ENCODE results near the gene OPN5.

Gene OPN5

DNA sequence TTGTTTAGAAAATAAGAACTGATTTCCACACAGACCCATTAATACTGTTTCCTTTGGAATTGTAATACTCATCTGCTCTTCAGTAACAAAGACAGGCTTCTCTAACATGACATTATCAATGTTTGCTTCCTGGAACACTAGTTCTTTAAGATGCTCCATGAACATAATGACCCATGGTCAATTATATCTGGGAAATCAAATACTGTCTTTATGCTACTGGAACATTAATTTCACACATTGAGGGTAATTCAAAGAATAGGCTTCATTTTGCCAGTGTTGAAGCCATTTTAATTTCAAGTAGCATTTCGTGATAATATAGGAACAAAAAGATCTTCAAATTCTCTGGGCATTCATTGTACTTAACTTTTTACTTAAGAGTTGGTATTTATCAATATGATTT is 80.9 kb downstream of the OPN5 start:
- no peaks in the 10 kb centered on the region for H3K27me3 ChIP-seq (ENCODE audit: insufficient read depth, low read depth, severe bottlenecking)
- no peak for DNase-seq
- no peak overlapping the region for H3K27ac ChIP-seq
- H3K9me3 ChIP-seq (ENCODE audit: severe bottlenecking) = no peaks in the 10 kb centered on the region
- TF ChIP-seq, protein P1, sequence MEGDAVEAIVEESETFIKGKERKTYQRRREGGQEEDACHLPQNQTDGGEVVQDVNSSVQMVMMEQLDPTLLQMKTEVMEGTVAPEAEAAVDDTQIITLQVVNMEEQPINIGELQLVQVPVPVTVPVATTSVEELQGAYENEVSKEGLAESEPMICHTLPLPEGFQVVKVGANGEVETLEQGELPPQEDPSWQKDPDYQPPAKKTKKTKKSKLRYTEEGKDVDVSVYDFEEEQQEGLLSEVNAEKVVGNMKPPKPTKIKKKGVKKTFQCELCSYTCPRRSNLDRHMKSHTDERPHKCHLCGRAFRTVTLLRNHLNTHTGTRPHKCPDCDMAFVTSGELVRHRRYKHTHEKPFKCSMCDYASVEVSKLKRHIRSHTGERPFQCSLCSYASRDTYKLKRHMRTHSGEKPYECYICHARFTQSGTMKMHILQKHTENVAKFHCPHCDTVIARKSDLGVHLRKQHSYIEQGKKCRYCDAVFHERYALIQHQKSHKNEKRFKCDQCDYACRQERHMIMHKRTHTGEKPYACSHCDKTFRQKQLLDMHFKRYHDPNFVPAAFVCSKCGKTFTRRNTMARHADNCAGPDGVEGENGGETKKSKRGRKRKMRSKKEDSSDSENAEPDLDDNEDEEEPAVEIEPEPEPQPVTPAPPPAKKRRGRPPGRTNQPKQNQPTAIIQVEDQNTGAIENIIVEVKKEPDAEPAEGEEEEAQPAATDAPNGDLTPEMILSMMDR (IDR thresholded peaks at IDR 0.05; ENCODE audit: low read depth, low read length) = no peak
- H3K36me3 ChIP-seq = no peaks in the 10 kb centered on the region
- no peak overlapping the region for H3K4me3 ChIP-seq (ENCODE audit: low read depth, low read length)

DNA sequence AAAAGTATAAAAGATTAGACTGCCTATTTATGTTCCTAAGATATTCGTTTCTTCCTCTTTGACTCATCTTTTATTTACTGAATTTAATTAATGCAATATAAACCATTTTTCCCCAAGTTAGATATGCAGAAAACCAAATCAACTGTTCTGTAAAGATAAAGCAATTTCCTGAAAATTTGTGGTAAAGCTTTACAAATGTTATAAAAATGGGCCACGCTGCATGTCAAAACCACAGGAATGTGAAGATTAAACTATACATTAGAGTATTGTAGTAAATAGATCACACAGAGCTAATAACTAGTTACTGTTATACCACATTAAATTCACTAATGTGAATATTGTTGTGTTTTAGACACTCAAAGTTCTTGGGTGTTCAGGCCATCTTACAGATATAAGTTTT is 83.4 kb downstream of the OPN5 start:
- Histone ChIP-seq H3K27ac (no peak overlapping the region), H3K36me3 (no peaks in the 10 kb centered on the region), H3K9me3 (ENCODE audit: severe bottlenecking) (no peaks in the 10 kb centered on the region), H3K27me3 (ENCODE audit: insufficient read depth, low read depth, severe bottlenecking) (no peaks in the 10 kb centered on the region), H3K4me3 (ENCODE audit: low read depth, low read length) (no peak overlapping the region)
- TF ChIP-seq, protein P1 (IDR thresholded peaks at IDR 0.05; ENCODE audit: low read depth, low read length) = no peak
- no peak for DNase-seq

DNA sequence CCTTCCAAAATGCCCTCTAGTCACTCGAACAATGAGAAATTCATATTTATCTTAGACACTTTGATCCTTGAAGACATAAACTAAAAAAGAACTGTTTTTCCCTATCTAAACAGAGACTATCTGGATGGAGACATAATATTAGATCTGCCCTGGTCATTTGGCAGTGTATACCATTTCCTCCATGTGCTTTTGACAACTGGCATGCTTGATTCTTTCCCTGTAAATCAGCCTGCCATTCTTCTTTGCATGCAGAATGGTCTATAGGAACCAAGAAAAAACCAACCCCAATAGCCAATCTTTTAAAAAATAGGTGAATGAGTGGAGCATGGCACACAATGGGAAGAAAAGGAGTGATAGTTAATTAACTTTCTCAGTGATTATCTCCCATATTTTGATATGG is 93.8 kb downstream of the OPN5 start:
- H3K27me3 ChIP-seq (ENCODE audit: insufficient read depth, low read depth, severe bottlenecking) = no peaks in the 10 kb centered on the region
- H3K9me3 ChIP-seq (ENCODE audit: severe bottlenecking) = no peaks in the 10 kb centered on the region
- H3K36me3 ChIP-seq = no peaks in the 10 kb centered on the region
- DNase-seq = no peak
- H3K4me3 ChIP-seq (ENCODE audit: low read depth, low read length) = no peak overlapping the region
- no peak overlapping the region for H3K27ac ChIP-seq
- TF ChIP-seq, protein P1 (IDR thresholded peaks at IDR 0.05; ENCODE audit: low read depth, low read length) = no peak
